Gastroesophageal sphincter (tissue), 4 donors: ENCODE measurements around the gene KRT28. TPM values are rescaled to one million over a fixed set of nuclear protein-coding genes. Genes with fewer than 3 reads are reported as not detected.

Experiments used
- ATAC-seq: fragments of 150-250 bp; one replicate; pipeline ENCODE4 v1.9.1; 2016; ENCODE audit warnings: mild to moderate bottlenecking, moderate library complexity
- H3K27ac ChIP-seq, 4 donors: fragments of 200-600 bp; sonication (generic) in 3 of 4; 1 replicate in 3 of 4; 2 replicates in 1 of 4; pipeline ENCODE4 v1.5.1; 2016 to 2019
- H3K27me3 ChIP-seq: fragments of 200-600 bp; sonication (generic); one replicate; pipeline ENCODE4 v1.5.1; 2019
- H3K36me3 ChIP-seq, 2 donors: fragments of 200-600 bp; sonication (generic); one replicate each; pipeline ENCODE4 v1.5.1; 2019; ENCODE audit warnings: control low read depth in 1 of 2
- H3K4me1 ChIP-seq, 3 donors: fragments of 200-600 bp; sonication (generic); 1 replicate in 2 of 3; 2 replicates in 1 of 3; pipeline ENCODE4 v1.5.1; 2016 to 2019; ENCODE audit warnings: control low read depth in 2 of 3
- H3K4me3 ChIP-seq, 2 donors: fragments of 200-600 bp; sonication (generic); one replicate each; pipeline ENCODE4 v1.5.1; 2019; ENCODE audit warnings: mild to moderate bottlenecking in 1 of 2, moderate library complexity in 1 of 2
- H3K9me3 ChIP-seq, 3 donors: fragments of 200-600 bp; sonication (generic); one replicate each; pipeline ENCODE4 v1.5.1; 2017 to 2019; ENCODE audit warnings: control low read depth in 2 of 3
- EP300 ChIP-seq: sonication (generic); formaldehyde crosslinking; IDR thresholded peaks from one replicate; pipeline ENCODE4 v1.6.1; 2017; ENCODE audit warnings: antibody characterized with exemption, mild to moderate bottlenecking
- POLR2A ChIP-seq, 2 donors: fragments of 450-650 bp; IDR thresholded peaks; one replicate each; pipeline ENCODE4 v1.6.1; 2017; ENCODE audit warnings: antibody characterized with exemption in 2 of 2, mild to moderate bottlenecking in 2 of 2, moderate library complexity in 1 of 2
- POLR2AphosphoS5 ChIP-seq: sonication (generic); formaldehyde crosslinking; IDR thresholded peaks from one replicate; pipeline ENCODE4 v1.6.1; 2017; ENCODE audit warnings: antibody characterized with exemption
- WGBS, 2 donors: methylation state at CpG; one replicate each; pipeline ENCODE4 v1.1.5; 2018; ENCODE audit warnings: low coverage in 1 of 2; 5-methylcytosine and 5-hydroxymethylcytosine counted together
- total RNA-seq, 4 donors: library from RNA; depleted of rRNA; stranded (reverse); fragments of >200 nt; gene quantifications; one replicate each; pipeline ENCODE4 v1.1.0, GENCODE V29; 2016
- TF ChIP-seq, protein P1 (sequence below), 4 experiments: fragments of 200-600 bp in 2 of 4; fragments of 450-650 bp in 2 of 4; sonication (generic) in 1 of 4; IDR thresholded peaks; one replicate each; pipeline ENCODE4 v1.5.1; 2017 to 2019; ENCODE audit warnings: antibody characterized with exemption in 4 of 4, mild to moderate bottlenecking in 2 of 4, moderate library complexity in 2 of 4

The KRT28 gene
- total RNA-seq, 4 donors from 2014 or later = not detected

DNA sequence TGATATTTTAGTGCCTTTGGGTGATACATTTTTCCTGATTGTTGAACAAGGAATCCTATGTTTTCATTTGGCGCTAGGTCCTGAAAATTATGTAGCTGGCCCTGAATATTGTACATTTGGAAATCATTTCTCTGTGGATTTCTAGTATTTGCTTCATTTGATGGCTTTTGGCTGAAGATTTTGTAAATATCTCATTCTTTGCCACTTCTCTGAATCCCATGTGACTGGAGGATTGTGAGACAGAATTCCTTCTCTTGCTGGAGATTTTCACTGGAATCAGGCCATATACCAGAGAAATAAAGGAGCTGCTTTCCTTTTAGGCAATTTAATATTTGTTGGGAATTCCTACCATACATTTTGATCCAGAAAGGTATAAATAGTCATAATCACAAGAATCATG, 8.6 kb downstream of the KRT28 start:
- Histone ChIP-seq H3K27ac (no peak overlapping the region), H3K36me3 (no peaks in the 10 kb centered on the region), H3K4me3 (no peak overlapping the region), H3K27me3 (peaks cover 39% of the 10 kb centered on the region), H3K9me3 (no peaks in the 10 kb centered on the region), H3K4me1 (peaks cover 0 to 7% (median 0%) of the 10 kb centered on the region in 3 donors)
- WGBS, 2 donors = 56 to 65% methylated on average over 1 of the region's 1 CpG
- TF ChIP-seq, protein P1, sequence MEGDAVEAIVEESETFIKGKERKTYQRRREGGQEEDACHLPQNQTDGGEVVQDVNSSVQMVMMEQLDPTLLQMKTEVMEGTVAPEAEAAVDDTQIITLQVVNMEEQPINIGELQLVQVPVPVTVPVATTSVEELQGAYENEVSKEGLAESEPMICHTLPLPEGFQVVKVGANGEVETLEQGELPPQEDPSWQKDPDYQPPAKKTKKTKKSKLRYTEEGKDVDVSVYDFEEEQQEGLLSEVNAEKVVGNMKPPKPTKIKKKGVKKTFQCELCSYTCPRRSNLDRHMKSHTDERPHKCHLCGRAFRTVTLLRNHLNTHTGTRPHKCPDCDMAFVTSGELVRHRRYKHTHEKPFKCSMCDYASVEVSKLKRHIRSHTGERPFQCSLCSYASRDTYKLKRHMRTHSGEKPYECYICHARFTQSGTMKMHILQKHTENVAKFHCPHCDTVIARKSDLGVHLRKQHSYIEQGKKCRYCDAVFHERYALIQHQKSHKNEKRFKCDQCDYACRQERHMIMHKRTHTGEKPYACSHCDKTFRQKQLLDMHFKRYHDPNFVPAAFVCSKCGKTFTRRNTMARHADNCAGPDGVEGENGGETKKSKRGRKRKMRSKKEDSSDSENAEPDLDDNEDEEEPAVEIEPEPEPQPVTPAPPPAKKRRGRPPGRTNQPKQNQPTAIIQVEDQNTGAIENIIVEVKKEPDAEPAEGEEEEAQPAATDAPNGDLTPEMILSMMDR (IDR thresholded peaks at IDR 0.05) = no peak
- no peak for TF ChIP-seq EP300
- no peak for TF ChIP-seq POLR2AphosphoS5
- TF ChIP-seq POLR2A (IDR thresholded peaks at IDR 0.05) = no peak
- no peak for ATAC-seq

DNA sequence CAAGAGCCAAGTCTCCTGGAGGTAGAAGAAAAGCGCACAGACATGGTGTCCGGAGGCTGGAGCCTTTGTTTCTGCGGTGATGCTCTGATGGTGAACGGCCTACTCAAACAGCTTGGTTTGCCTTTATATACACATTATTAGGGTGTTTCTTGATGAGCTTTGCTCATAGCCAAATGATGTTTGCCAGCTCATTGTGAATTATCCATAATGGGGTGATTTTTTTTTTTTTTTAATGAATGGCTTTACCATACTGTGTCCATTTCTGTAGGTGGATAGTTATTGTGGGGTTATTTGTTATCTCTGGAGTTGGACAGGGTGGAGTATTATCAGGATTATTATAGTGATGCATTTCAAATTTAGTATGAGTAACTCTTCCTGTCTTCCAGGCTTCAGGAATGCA, 17.3 kb downstream of the KRT28 start, which contains the start of gene KRT27:
TSS of gene KRT27 (minus strand) at position 101 of the 400 bp plus-strand sequence. CDS start at position 44, 57 bp downstream.
- Histone ChIP-seq H3K4me3 (no peak within 1 kb of the TSS), H3K27ac (no peak within 1 kb of the TSS), H3K9me3 (no peaks in the 10 kb centered on the region), H3K27me3 (peaks cover 50% of the 10 kb centered on the region), H3K4me1 (no peaks in the 10 kb centered on the region), H3K36me3 (no peaks in the 10 kb centered on the region)
- ATAC-seq = no peak
- 73 to 92% methylated on average over 2 to 4 of the region's 4 CpGs for WGBS, 2 donors
- no peak for TF ChIP-seq EP300
- no peak for TF ChIP-seq POLR2A (IDR thresholded peaks at IDR 0.05)
- TF ChIP-seq POLR2AphosphoS5 = no peak
- TF ChIP-seq, protein P1 (IDR thresholded peaks at IDR 0.05) = no peak

DNA sequence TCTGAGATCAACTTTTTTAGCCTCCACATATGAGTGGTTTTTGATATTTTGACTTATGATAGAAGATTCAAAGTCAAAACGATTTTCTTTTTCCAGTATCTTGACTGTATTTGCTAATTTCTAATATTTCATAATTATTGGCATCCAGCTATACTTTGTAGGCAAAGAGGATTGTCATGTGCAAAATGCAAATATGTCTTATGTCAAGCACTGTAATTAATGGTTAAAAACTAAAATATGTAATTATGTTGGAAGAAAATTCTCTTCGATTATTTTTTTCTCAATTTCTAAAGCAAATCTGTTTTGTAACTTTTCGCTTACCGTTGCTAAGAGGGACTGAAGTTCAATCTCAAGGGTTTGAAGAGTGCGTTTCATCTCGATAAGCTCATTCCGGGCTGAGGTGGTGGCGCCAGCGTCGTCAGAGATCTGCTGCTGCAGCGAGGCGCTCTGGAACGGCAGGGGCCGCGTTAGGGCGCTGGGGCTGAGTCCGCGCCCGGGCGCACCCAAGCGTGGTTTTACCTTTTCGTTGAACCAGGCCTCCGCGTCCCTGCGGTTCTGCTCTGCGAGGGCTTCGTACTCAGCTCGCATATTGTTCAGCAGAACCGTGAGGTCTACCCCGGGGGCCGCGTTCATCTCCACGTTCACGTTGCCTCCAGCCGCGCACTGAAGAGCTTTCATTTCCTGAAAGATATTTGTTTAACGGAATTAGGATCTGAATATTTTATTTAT, 20.4 kb downstream of the KRT28 start:
- WGBS, 2 donors = 33 to 64% methylated on average over 4 to 22 of the region's 37 CpGs
- Histone ChIP-seq H3K4me1 (no peaks in the 10 kb centered on the region), H3K4me3 (peak overlapping the region in 1 of 2 donors; percentile 20), H3K36me3 (no peaks in the 10 kb centered on the region), H3K27me3 (peaks cover 68% of the 10 kb centered on the region), H3K9me3 (no peaks in the 10 kb centered on the region), H3K27ac (no peak overlapping the region)
- TF ChIP-seq EP300 (no peak), POLR2AphosphoS5 (no peak), POLR2A (IDR thresholded peaks at IDR 0.05) (no peak)
- TF ChIP-seq, protein P1 (IDR thresholded peaks at IDR 0.05) = no peak
- ATAC-seq = no peak

DNA sequence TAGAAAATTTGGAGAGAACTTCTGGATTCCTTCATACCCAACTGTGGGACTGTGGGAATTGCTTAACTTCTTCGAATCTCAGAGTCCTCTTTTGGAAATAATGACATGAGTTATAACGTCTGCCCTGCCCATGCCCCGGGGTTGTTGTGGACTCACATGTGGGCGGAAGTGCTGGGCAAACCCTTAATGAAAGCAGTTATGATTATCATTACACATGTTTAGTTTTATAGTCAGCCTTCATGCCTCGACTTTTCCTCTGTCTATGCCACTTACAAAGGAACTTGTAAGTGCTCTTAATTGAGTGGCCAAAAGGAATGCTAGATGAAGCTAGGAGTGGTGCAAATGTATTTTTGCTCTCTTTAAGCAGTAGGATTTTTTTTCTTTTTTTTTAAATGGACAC, 21.3 kb downstream of the KRT28 start:
- Histone ChIP-seq H3K4me1 (no peaks in the 10 kb centered on the region), H3K27me3 (peaks cover 70% of the 10 kb centered on the region), H3K36me3 (no peaks in the 10 kb centered on the region), H3K27ac (no peak overlapping the region), H3K9me3 (no peaks in the 10 kb centered on the region), H3K4me3 (no peak overlapping the region)
- 75 to 94% methylated on average over 5 of the region's 5 CpGs for WGBS, 2 donors
- TF ChIP-seq POLR2AphosphoS5 (no peak), POLR2A (IDR thresholded peaks at IDR 0.05) (no peak), EP300 (no peak)
- TF ChIP-seq, protein P1 (IDR thresholded peaks at IDR 0.05) = no peak
- no peak for ATAC-seq

DNA sequence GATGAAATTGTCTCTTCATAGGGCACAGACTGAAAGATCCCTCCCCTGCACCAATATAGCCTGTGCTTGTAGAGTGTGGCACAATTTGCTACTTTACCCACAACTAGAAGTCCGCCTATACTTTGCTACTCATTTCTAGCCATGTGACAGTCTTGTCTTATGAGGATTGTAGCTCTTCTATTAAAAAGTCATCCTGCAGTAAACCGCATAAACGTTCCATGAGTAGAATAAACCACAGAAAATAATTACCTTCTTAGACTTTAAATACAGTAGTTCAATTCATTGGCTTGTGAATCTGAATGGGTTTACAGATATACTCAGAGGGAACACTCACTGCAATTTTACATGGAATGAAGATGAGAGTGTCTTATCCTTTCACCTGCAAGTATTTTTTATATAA, 21.8 kb downstream of the KRT28 start:
- TF ChIP-seq EP300 (no peak), POLR2A (IDR thresholded peaks at IDR 0.05) (no peak), POLR2AphosphoS5 (no peak)
- TF ChIP-seq, protein P1 (IDR thresholded peaks at IDR 0.05) = no peak
- H3K27ac ChIP-seq = no peak overlapping the region

More for the DNA sequence above, 21.8 kb downstream of the KRT28 start:
- 78 to 100% methylated on average over 1 to 3 of the region's 3 CpGs for WGBS, 2 donors
- no peak for ATAC-seq
- H3K27me3 ChIP-seq = peaks cover 72% of the 10 kb centered on the region
- H3K9me3 ChIP-seq = no peaks in the 10 kb centered on the region
- no peaks in the 10 kb centered on the region for H3K36me3 ChIP-seq
- H3K4me1 ChIP-seq = no peaks in the 10 kb centered on the region
- H3K4me3 ChIP-seq = no peak overlapping the region
